HG03558 (cell line): Measurements from ENCODE around the gene JAKMIP2.
"Not testable (repeated sequence)": the region's sequence is repeated elsewhere in the genome, so short reads cannot be mapped to it uniquely, and the experiment has no call there.

Source experiments
- ATAC-seq: cut with Tn5 transposase; IDR thresholded peaks from one replicate; pipeline ENCODE4 v1.9.1; 2021; ENCODE audit warnings: moderate number of reproducible peaks; ENCODE audit not compliant: unreplicated experiment; ENCODE audit errors: extremely low read depth

The JAKMIP2 gene

DNA sequence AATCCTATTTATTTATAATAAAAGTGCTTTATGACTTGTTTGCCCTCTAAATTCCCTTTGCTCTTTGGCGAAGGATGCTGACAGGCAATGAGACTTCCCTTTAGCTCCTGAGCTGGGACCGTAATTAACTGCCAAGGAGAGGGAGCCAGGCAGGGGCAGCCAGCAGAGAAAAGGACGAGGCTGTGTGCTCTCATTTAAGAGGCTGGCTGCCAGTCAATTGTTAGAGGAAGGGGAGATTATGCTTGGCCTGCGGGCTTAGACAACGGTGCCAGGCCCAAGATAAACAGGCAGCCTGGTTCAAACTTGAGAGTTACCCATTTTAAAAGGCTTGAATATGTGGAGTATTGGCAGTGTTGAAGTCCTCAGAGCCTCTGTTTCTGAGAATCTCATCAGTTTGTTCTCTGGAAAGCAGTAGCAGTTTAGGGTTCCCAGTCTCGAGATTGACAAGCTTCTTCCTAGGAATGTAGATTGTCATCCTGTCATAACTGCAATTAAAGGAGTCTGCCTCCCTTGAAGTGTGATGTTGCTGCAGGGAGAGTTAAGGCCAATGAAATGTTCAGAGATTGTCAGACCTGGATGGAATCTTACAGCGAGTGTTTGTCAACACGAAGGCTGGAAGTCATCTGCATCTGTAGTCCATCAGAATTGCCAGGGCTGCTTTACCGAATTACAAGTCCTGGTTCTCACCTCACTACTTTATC, 113.2 kb downstream of the JAKMIP2 start:
- ATAC-seq, result no peak

DNA sequence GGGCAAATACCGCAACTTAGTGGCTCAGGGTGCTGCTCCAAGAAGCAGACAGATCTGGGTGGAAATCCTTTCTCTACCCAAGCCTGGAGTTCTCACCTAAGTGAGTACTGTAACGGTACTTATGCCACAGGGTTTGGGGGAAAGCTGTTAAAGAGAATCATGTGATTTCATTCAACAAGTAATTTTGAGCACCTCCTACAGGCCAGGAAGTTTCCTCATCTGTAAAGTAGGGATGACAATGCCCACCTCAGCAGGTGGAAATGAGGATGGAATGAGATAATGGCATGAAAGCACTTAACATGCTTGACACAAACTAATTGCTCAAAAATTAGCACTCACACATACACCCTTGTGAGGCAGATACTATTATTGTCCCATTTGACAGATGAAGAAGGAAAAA, 114.1 kb downstream of the JAKMIP2 start:
- no peak for ATAC-seq

DNA sequence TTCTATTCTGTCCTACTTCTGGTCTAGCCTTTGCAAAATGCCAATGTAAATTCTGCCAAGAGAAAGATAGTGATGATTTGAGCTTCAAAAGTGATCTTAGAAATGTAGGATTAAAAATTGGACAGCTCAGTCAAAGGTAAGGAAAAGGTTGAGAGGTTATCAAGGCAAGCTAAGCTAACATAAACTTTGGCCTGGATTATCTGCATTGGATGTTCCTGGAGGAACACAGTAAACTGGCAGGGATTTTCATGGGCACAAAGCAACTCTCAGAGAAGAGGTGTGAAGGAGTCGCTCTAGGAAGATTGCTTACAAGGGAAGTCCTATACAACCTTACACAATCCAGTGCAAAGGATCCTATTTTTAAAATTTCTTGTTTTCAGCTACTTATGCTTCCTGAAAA, 115.2 kb downstream of the JAKMIP2 start:
- no peak for ATAC-seq

DNA sequence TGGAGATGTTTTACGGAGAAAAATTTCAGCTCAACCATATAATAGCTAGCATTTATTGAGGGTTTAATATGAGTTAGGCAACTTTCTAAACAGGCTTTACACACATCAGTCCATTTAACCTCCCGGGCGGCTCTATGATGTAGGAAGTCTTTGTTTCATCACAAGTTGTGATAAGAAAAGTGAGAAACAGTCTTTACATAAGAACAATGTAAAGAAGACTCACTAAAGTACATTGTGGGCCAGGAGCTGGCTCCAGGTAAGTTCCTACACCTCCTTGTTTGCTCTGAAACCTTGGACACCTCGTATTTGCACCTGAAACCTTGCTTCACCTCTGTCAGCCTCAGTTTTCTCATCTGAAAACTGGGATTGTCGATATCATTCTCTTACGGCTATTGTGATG, 116.1 kb downstream of the JAKMIP2 start:
- no peak for ATAC-seq

DNA sequence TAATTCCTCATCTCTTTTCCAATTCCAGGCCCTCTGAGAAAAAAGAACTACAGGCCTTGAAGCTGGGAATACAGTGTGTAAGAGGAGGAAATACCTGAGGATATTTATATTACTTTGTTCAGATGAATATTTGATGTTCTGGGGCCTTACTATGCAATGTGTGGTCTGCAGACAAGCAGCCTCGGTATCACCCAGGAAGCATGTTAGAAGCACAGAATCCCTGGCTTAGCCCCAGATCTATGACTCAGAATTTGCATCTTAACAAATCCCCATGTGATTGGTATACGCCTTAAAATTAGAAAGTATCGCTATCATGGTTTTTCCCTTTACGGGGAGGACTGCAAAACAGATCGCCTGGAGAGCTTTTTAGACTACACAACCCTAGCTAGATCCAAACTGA, 121.0 kb downstream of the JAKMIP2 start:
- no peak for ATAC-seq

DNA sequence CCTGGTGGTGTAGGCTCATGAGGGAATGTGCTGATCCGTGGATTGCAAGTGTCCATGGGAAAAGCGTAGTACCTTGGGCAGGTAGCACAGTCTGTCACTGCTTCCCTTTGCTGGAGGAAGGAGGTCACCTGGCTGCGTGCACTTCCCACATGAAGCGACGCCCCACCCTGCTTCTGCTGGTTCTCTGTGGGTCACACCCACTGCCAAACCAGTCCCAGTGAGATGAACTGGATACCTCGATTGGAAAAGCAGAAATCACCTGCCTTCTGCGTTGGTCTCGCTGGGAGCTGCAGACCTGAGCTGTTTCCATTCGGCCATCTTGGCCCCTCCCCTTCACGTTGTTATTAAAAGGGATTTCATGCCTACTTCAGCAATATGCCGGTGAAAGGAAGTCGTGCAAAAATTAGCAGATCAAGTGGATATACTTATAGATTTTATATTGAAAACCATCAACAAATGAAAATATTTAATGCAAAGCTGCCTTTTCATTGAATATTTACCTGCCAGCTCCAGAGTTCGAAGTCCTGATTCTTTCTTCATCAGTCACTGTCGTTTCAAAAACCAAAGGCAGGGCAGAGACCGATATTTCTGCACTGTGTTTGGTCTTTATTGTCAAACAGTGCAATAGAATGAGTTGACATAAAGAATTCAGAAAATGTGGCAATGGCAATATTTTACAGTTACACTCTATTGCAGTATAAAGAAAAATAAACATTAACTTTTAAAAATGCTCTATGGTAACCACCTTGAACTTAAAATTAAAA, 123.2 kb downstream of the JAKMIP2 start:
- no peak for ATAC-seq

DNA sequence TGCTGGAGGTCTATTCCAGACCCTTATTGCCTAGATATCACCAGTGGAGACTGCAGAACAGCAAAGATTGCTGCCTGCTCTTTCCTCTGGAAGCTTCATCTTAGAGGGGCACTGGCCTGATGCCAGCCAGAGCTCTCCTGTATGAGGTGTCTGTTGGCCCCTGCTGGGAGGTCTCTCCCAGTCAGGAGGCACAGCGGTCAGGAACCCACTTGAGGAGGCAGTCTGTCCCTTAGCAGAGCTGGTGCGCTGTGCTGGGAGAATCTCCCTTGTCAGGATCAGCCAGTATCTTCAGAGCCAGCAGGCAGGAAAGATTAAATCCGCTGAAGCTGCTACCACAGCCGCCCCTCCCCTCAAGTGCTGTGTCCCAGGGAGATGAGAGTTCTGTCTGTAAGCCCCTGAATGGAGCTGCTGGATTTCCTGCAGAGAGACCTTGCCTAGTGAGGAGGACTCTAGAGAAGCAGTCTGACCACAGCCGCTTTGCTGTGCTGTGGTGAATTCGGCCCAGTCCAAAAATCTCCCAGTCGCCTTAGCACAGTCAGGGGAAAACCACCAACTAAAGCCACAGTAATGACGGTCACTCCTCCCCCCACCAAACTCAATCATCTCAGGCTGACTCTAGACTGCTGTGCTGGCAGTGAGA, 124.1 kb downstream of the JAKMIP2 start:
- no peak for ATAC-seq

DNA sequence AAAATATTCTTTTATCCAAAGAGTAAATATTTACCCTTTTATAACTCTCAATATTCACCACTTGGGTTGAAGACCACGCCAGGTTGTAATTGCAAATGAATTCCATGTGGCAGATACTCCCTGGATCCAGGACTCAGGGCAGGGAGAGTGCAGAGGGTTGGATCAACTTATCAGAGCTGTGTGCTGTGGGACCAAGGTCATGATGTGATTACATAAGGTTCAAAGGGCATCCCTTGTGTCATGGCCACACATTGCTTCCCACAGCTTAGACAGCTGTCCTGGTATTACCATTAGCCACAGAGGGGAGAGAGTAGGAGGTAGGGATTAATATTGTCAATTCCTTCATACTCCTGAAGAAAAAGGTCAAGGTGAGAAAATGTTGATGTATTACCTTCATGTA, 133.9 kb downstream of the JAKMIP2 start:
- ATAC-seq, result no peak

DNA sequence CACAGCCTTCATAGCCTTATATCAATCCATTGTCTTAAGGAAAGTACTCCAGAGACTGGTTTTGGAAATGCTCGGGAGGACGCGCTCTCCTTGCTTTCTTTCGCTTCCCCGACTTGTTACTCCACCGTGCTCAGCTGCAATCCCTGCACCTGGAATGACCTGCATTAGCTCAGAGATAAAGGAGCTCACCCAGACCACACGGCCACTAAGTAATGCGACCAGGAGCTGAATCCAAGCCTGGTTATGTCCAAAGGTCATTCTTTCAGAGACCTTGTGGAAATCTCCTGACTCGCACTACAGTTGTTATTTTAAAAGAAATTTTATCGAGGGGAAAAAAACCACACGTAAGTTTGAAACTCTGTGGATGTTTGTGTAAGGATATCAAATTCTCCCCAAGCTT, 137.3 kb downstream of the JAKMIP2 start:
- no peak for ATAC-seq

DNA sequence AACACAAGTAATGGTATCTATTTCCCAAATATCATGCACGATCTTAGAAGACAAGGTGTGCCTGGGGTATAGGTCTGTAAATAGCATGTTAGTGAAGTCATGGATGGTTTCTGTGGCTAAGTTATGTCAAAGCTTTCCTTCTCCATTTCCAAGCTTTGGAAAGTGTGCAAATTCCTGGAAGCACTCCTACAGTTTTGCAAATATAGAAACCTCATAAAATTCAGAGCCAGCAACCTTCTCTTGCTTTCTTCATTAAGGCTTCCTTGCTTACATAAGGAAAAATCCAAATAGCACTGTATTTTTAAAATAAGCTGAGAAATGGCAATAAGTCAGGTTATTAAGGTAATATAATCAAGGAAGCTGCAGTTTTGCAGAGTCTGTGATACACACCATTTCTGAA, 138.1 kb downstream of the JAKMIP2 start:
- no peak for ATAC-seq

DNA sequence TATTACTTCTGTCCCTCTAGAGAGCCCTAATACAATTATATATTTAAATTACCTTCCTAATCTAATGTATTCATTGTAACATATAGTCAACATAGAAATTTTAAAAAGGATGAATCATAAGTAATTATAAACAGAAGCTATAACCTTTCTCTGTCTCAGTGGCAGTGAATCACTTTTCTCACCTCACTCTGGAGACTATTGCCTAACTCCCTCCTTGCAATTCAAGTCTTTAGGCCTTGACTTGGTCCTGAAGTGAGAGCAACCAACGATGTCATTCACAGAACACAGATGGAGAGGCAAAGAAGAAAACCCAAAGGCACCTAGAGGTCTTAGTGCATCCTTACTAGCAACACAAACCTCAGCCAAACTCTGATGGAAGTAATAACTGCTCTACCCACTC, 139.4 kb downstream of the JAKMIP2 start:
- no peak for ATAC-seq

DNA sequence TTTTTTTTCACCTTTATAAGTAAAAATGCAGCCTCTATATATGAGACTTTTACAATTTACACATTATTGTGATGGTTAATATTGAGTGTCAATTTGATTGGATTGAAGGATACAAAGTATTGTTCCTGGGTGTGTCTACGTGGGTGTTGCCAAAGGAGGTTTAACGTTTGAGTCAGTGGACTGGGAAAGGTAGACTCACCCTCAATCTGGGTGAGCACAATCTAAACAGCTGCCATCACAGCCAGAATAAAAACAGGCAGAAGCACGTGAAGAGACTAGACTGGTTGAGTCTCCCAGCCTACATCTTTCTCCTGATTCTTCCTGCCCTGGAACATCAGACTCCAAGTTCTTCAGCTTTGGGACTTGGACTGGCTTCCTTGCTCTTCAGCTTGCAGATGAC, 139.9 kb downstream of the JAKMIP2 start:
- ATAC-seq, result no peak

DNA sequence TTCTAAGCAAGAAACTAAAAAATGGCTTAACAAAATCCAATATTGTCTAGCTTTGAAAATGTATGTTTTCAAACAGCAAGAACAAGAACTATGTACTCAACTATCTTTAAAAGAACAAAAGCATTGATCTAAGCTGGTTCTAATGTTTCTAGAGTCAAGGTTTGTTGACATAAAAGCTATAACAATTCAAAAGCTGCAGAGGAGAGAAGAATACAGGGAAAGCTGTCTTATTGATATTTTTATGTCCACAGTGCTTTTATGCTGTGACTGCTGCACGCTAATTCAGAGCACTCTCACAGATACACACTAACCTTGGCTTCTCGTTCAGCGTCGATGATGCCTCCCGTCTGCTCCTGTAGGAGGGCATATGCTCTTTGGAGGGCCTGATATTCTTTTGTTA, 143.2 kb downstream of the JAKMIP2 start:
- no peak for ATAC-seq

DNA sequence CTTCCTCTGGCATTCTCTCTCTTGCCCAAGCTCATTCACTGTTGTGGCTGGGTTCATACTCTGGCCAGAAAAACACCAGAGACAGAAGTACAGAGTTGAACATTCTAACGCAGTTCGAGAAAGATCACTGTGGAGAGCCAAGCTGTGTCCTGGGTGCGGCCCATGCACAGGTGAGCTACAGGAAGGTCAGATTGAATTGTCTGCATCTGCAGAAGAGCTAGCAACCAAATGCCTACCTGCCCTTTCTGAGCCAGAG, 145.9 kb downstream of the JAKMIP2 start:
- ATAC-seq, result no peak

DNA sequence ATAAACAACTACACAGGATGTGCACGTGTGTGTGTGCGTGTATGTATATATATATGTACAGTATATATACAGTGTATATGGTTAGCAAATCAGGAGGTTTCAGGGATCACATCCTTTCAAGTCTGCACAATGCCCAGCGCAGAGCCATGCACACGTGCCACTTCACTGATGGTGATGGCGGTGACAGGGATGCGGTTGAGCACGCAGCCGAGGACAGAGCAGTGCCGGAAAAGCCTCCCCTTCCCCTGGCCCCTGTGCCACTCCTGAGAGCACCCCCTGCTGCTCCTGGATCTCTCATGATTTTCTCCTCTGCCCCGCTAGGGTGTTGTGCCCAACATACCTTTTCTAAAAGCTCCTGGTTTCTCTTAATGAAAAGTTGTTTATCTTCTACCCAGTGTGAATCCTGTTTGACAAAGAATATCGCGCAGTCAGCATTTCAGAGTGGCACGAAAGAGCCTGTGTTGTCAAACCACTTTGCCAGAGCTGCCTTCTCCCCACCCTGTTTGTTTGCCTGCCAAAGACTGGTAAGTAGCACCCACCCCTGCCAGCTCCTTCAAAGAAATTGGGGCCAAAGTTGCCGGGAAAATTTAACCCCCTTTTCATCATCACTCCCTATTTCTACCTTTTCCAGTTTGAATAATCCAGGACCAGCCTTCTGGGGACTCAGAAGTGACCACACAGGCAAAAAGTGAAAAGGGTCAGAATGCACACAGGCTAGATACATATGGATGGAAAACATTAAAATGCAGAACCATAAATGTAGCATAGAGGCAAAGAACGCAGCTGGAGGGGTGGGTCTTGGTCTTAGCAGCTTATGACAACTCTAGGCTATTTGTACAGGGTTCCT, 146.4 kb downstream of the JAKMIP2 start:
- no peak for ATAC-seq

DNA sequence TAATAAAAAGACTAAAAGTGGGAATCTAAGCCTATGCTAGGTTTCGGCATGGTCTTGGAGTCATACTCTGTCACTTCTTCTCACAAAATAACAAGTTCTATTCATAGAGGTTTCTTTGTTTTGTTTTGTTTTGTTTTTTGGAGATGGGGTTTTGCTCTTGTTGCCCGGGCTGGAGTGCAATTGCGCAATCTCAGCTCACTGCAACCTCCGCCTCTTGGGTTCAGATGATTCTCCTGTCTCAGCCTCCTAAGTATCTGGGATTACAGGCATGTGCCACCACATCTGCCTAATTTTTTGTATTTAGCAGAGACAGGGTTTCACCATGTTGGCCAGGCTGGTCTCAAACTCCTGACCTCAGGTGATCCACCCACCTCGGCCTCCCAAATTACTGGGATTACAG, 147.1 kb downstream of the JAKMIP2 start:
- not testable (repeated sequence) for ATAC-seq

DNA sequence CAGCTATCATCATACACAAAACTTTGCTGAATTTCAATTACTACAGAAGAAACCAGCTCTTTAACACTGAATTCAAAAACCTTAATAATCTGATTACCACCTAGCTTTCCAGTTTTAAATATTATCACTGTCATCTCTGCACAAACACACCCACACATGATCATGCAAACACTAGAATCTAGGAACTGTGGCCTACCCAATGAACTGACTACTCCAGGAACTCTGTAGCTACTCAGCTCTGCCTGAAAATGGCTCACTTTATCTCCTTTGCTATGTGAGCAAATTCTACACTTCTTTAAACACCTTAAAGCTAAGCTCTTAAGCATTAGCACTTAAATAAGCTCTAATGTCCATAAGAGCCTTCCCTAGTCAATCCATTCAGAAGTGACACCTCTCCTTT, 149.4 kb downstream of the JAKMIP2 start:
- ATAC-seq, result no peak

DNA sequence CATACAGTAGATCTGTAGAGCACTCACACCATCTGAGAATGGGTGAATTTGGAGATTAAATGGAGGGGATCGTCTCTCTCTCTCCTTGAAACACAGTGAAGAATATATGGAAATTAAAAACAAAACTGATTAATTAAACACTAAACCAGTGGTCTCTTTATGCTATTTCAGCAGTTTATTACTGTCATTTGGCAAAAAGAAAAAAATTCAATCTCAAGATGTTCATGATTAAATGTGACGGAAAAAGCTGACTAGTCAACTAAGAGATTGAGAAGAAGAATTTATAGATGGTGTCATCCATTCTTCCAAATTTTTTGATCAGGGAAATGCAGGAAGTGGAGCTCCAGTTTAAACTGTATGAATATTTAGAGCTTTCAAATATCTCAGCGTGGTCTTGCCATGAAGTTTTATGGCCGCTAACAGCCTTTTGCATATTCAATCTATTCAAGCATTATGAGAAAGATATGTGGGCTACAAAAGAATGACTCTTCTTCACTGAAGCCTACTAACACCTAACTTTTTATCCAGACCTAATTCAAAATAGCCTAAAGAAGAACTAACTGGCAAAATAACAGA, 151.0 kb downstream of the JAKMIP2 start:
- ATAC-seq, result no peak

DNA sequence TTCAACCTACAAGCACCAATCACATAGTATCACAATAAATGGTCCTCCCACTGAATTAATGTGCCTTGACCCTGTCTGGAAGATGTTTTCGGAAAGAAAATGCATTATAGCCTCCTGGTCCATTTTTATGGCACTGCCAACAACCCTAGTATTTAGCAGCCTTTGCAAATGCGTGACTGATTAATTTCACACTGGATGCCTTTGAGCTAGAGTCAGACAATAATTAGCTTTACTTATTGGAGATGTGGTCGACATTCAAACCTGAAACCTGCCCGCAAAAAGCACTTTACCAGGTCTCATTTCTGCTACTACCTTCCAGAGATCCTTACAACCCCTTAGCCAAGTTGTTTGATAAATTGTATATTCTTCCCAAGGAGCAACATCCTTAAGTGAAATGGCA, 153.3 kb downstream of the JAKMIP2 start:
- no peak for ATAC-seq

DNA sequence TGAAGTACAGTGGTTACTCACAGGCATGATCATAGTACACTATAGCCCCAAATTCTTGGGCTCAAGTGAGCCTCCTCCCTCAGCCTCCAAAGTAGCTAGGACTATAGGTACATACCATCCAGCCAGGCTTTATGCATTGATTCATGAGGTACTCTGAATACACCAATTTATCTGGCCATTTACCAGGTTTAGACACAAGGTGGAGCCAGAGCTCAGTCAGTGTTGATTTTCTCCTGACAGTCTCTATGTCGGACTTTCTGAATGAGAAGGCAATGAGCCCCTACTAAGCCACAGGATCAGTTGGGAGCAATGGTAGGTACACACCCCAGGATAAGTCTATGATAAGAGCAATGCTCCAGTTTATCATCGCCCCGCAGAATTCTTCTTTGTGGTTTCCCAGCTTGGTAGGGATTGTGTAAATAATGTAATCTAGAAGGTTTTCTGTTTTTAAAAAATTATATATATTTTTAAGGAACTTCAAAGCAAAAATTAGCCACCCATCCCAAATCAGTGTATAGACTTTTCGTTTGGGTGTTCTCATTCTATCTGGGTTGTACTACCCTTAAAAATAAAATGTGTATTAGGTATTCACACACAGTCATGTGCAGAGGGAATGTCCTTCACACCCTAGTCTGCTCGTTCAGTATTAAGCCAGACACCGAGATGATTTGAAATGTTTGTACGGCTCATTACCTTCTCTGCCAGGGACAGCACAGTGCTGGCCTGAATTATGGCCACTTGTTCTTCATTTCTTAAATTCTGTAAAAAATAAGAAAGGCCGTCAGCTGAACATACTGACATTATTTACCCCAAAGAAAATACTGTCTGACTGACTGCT, 154.3 kb downstream of the JAKMIP2 start:
- ATAC-seq, result peak; percentile 90
